Loucy (cell line): ENCODE results near the gene E4F1.

Experiments used
- H2AFZ ChIP-seq: fragments of 200-600 bp; sonication (generic); 2 replicates; pipeline ENCODE4 v1.6.0; 2016; ENCODE audit warnings: antibody characterized with exemption, mild to moderate bottlenecking, low read length, moderate library complexity
- H3F3A ChIP-seq: fragments of 200-600 bp; 2 replicates; pipeline ENCODE4 v1.6.0; 2016; ENCODE audit warnings: antibody characterized with exemption, low read depth, mild to moderate bottlenecking
- H3K27me3 ChIP-seq: fragments of 200-600 bp; sonication (generic); 2 replicates; pipeline ENCODE4 v1.6.1; 2014; ENCODE audit warnings: low read length, mild to moderate bottlenecking; ENCODE audit not compliant: insufficient read depth, poor library complexity, severe bottlenecking
- H3K36me3 ChIP-seq: fragments of 200-600 bp; sonication (generic); 2 replicates; pipeline ENCODE4 v1.6.1; 2016; ENCODE audit warnings: low read length; ENCODE audit not compliant: insufficient read depth
- H3K4me1 ChIP-seq: fragments of 200-600 bp; sonication (generic); 2 replicates; pipeline ENCODE4 v1.5.1; 2014; ENCODE audit warnings: low read length, mild to moderate bottlenecking; ENCODE audit not compliant: insufficient read depth, poor library complexity, severe bottlenecking
- H3K4me2 ChIP-seq: fragments of 200-600 bp; sonication (generic); 2 replicates; pipeline ENCODE4 v1.6.0; 2014; ENCODE audit warnings: antibody characterized with exemption, low read length, low read depth, mild to moderate bottlenecking; ENCODE audit not compliant: poor library complexity, severe bottlenecking
- H3K4me3 ChIP-seq: fragments of 200-600 bp; sonication (generic); 2 replicates; pipeline ENCODE4 v1.5.1; 2014; ENCODE audit warnings: low read length, mild to moderate bottlenecking, mixed read lengths; ENCODE audit not compliant: poor library complexity, severe bottlenecking
- H3K79me2 ChIP-seq: fragments of 200-600 bp; sonication (generic); 2 replicates; pipeline ENCODE4 v1.6.1; 2014; ENCODE audit warnings: low read length; ENCODE audit not compliant: insufficient read depth
- H3K9ac ChIP-seq: fragments of 200-600 bp; sonication (generic); 2 replicates; pipeline ENCODE4 v1.6.0; 2014; ENCODE audit warnings: mild to moderate bottlenecking, low read depth, low read length, moderate library complexity; ENCODE audit not compliant: poor library complexity, severe bottlenecking
- H3K9me2 ChIP-seq: fragments of 200-600 bp; sonication (generic); replicated peaks from 2 replicates; pipeline ENCODE4 v1.6.1; 2016; ENCODE audit warnings: low read depth, low read length, mixed read lengths
- H3K9me3 ChIP-seq: fragments of 200-600 bp; sonication (generic); 2 replicates; pipeline ENCODE4 v1.6.1; 2014; ENCODE audit warnings: mild to moderate bottlenecking, antibody characterized with exemption, low read length, low read depth; ENCODE audit not compliant: insufficient read depth
- H4K20me1 ChIP-seq: fragments of 200-600 bp; sonication (generic); 2 replicates; pipeline ENCODE4 v1.6.0; 2014; ENCODE audit warnings: antibody characterized with exemption, low read length, mild to moderate bottlenecking; ENCODE audit not compliant: insufficient read depth, poor library complexity, severe bottlenecking
- CTCF ChIP-seq: fragments of 200-600 bp; sonication (generic); conservative IDR thresholded peaks from 2 replicates; pipeline ENCODE4 v1.5.1; 2014; ENCODE audit warnings: mild to moderate bottlenecking, antibody characterized with exemption, low read length
- EZH2phosphoT487 ChIP-seq: fragments of 200-600 bp; IDR thresholded peaks from 2 replicates; pipeline ENCODE4 v1.6.1; 2018; ENCODE audit warnings: antibody characterized with exemption, mild to moderate bottlenecking, moderate library complexity, borderline replicate concordance

Gene E4F1

GRCh38 chr16:2273931-2274330 lies 50.5 kb downstream of the E4F1 start:
- peaks cover 9% of the 10 kb centered on the region; the same call in 1 of the 2 replicates for H3K79me2 ChIP-seq
- no peak overlapping the region for H3K4me3 ChIP-seq
- no peak overlapping the region for H2AFZ ChIP-seq
- TF ChIP-seq CTCF (no peak), EZH2phosphoT487 (no peak)
- H3K27me3 ChIP-seq = no peaks in the 10 kb centered on the region
- no peak overlapping the region for H3K4me2 ChIP-seq
- no peaks in the 10 kb centered on the region for H3K9me3 ChIP-seq
- no peaks in the 10 kb centered on the region for H3K9me2 ChIP-seq
- H4K20me1 ChIP-seq = peaks cover 2% of the 10 kb centered on the region
- H3K9ac ChIP-seq = no peak overlapping the region
- H3F3A ChIP-seq = no peaks in the 10 kb centered on the region
- H3K4me1 ChIP-seq = peaks cover 5% of the 10 kb centered on the region
- H3K36me3 ChIP-seq = no peaks in the 10 kb centered on the region

DNA sequence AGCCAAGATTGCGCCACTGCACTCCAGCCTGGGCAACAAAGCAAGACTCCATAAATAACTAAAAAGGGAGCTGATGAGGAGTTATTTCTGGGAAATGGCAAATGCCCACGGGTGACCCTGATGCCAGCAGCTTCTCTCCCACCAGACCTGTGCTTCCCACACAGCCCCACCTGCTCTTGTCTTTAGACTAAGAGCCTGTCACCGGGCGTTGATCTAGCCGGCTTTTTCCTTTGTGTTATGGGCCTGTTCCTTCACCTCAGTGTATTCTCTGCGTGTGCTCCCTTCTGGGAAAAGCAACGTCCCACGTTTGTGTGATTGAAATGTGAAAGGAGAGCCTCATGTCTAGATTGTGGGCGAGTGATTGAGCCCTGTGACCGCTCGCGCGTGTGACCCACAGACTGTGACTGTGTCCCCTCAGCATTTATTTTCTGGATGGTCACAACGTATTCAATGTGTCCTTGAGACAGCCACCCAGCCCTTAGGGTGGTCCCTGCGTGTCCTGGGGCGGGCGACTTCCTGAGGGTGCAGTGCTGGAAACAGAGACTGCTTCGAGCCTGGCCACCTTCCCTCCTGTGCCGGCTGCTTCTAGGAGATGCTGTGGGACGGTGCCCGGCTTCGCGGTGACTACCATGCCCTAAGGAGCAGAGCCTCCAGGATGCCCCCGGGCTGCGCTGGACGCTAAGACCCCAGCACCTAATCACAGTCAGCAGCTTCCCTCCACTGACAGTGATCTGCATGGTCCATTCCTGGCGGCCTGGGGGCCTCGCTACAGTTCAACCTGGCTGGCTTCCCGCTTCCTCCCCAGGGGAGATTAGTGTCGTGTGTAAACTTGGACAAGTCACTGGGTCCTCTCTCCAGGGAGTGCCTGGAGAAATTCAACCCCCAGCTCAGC lies 52.3 kb downstream of the E4F1 start:
- Histone ChIP-seq H3K9me3 (no peaks in the 10 kb centered on the region), H3K4me1 (no peaks in the 10 kb centered on the region), H3K27me3 (no peaks in the 10 kb centered on the region), H3K79me2 (no peaks in the 10 kb centered on the region), H3K4me3 (no peak overlapping the region), H3K9me2 (no peaks in the 10 kb centered on the region), H3F3A (no peaks in the 10 kb centered on the region), H2AFZ (no peak overlapping the region), H3K4me2 (no peak overlapping the region), H3K9ac (no peak overlapping the region), H3K36me3 (no peaks in the 10 kb centered on the region), H4K20me1 (no peaks in the 10 kb centered on the region)
- TF ChIP-seq EZH2phosphoT487 (no peak), CTCF (no peak)

- Histone ChIP-seq H3K9me2 (no peaks in the 10 kb centered on the region), H3K4me2 (no peak overlapping the region), H3K27me3 (no peaks in the 10 kb centered on the region), H3K36me3 (no peaks in the 10 kb centered on the region), H3K9ac (no peak overlapping the region), H4K20me1 (no peaks in the 10 kb centered on the region), H2AFZ (no peak overlapping the region), H3K9me3 (no peaks in the 10 kb centered on the region), H3F3A (no peaks in the 10 kb centered on the region), H3K4me1 (no peaks in the 10 kb centered on the region), H3K4me3 (no peak overlapping the region), H3K79me2 (no peaks in the 10 kb centered on the region)
- TF ChIP-seq CTCF (no peak), EZH2phosphoT487 (no peak)
These were observed 53.2 kb downstream of the E4F1 start for GRCh38 chr16:2276368-2277195.
